GM19397 (cell line): ENCODE measurements around the gene ERCC3.
"Not testable (repeated sequence)": the region's sequence is repeated elsewhere in the genome, so short reads cannot be mapped to it uniquely, and the experiment has no call there.

Experiments used
- ATAC-seq: cut with Tn5 transposase; IDR thresholded peaks from one replicate; pipeline ENCODE4 v1.9.1; 2021; ENCODE audit warnings: mild to moderate bottlenecking, moderate library complexity; ENCODE audit not compliant: unreplicated experiment

Gene ERCC3

DNA sequence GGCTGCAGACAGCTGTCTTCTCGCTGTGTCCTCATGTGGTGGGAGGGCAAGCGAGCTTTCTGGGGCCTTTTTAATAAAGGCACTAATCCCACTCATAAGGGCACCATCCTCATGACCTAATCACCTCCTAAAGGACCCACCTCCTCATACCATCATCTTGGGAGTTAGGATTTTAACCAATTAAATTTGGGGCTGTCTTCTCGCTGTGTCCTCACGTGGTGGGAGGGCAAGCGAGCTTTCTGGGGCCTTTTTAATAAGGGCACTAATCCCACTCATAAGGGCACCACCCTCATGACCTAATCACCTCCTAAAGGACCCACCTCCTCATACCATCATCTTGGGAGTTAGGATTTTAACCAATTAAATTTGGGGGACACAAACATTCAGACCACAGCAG is 66.7 kb downstream of the ERCC3 start:
- ATAC-seq: not testable (repeated sequence)

- no peak for ATAC-seq
Measured at GRCh38 chr2:127226520-127227263, 67.3 kb downstream of the ERCC3 start.

GRCh38 chr2:127226132-127226519 is 67.8 kb downstream of the ERCC3 start:
- ATAC-seq: no peak

DNA sequence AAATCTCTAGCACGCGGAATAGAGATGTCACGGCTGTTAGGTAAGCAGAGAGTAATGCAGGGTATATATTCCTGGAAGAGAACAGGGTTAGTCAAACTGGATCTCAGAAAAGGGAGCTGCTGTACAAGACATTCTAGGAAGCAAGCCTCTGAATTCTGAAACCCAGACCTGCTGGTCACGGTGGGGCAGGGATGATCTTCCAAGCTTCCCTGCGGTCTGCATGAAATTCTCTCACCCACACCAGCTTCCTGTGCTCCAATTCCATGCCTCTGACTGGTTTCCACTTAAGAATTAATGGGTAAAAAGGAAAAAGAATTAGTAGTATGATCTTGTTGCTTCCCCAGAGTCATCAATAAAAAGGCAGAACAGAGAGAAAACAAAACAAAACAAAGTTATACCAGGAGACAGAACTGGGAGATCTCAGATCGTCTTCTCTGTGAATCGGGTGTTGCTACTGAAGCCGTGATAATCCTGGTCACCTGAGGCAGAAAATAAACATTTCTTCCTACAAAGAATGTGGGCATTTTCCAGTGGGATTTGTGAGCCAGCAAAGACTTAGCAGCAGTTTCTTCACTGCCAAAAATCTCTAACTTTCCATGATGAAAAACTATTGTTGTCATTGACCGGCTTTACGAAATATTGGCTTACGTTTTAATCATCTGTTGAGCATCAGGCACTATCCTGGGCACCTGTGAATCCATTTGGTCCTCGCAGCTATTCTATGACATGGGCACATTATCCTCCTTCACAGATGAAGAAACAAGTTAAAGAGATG is 68.6 kb downstream of the ERCC3 start:
- ATAC-seq: no peak

- not testable (repeated sequence) for ATAC-seq
Measured at GRCh38 chr2:127224135-127224534, 69.8 kb downstream of the ERCC3 start.

- no peak for ATAC-seq
Measured at GRCh38 chr2:127220768-127221527, 73.0 kb downstream of the ERCC3 start.

- ATAC-seq: no peak
Measured at GRCh38 chr2:127220102-127220767, 73.7 kb downstream of the ERCC3 start, which contains the start of gene CYP27C1. Gene CYP27C1, minus strand, starts transcription at chr2:127220299. Its CDS starts 29 bp downstream, at chr2:127220270.

DNA sequence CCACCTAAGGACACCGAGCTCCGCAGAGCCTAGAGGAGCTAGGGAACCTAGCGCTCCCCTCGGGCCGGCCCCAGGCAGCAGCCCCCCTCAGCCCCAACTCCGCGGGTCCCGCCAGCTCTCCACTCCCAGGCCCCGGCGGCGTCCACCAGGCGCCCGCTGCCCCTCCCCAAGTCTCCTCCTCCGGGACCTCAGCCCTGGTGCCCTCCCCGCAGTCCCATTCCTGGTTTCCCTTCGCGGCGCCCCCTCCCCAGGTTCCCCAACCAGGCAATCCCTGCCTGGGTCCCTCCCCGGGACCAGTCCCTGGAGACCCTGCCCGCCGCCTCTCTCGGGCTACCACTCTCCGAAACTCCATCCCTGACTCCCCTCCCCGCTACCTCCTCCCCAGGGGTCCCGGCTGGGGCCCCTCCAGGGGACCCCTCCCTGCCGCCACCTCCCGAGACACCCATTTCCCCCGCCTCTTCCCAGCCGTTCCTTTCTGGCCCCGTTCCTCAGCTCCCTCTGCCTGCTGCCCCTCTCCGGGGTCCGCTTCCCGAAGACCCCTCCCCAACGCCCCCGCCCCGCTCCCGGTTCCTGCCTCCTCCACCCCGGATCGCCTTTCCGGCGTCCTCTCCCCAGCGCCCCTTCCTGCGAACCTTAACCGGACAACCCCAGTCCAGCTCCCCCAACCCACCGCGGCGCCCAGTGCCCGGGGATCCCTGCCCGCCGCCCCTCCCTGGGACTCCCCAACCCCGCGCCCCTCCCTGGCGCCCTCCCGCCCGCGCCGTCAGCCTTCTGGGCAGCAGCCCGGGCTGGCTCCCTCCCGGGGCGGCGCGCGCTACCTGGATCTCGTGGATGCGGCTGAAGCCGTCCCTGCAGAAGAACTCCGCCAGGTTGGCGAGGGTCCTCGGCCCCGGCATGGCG is 74.5 kb downstream of the ERCC3 start:
- no peak for ATAC-seq

- ATAC-seq: no peak
Measured at GRCh38 chr2:127218812-127219170, 75.2 kb downstream of the ERCC3 start.

GRCh38 chr2:127217470-127218325 is 76.2 kb downstream of the ERCC3 start:
- no peak for ATAC-seq

- ATAC-seq: no peak
Measured at GRCh38 chr2:127216593-127216992, 77.4 kb downstream of the ERCC3 start.

DNA sequence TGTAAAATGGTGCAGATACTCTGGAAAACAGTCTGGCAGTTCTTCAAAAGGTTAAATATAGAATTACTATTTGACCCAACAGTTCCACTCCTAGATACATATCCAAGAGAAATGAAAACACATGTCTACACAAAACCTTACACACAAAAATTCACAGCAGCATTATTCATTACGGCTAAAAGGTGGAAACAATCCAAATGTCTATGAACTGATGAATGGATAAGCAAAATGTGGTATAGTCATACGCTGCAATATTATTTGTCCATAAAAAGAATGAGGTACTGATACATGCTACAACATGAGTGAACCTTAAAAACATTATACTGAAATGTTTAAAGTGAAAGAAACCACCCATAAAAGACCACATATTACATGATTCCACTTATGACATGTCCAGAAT is 77.8 kb downstream of the ERCC3 start:
- no peak for ATAC-seq

- not testable (repeated sequence) for ATAC-seq
Measured at GRCh38 chr2:127214201-127214600, 79.7 kb downstream of the ERCC3 start.

GRCh38 chr2:127208313-127208712 is 85.6 kb downstream of the ERCC3 start:
- ATAC-seq: no peak
